Activated T-helper 1 cell treated with anti-CD3 and anti-CD28 coated beads, Interleukin-2, amount 50 U/mL, for 16 hours (primary cell): ENCODE measurements around the gene CHRM2.
"Not testable (repeated sequence)": the region's sequence is repeated elsewhere in the genome, so short reads cannot be mapped to it uniquely, and the experiment has no call there.

Experiments used
- DNase-seq, 2 donors: peaks; one replicate each; pipeline ENCODE4 v3.0.0-alpha.2; 2020; ENCODE audit warnings: low read depth in 1 of 2, low spot score in 1 of 2

CHRM2 gene

DNA sequence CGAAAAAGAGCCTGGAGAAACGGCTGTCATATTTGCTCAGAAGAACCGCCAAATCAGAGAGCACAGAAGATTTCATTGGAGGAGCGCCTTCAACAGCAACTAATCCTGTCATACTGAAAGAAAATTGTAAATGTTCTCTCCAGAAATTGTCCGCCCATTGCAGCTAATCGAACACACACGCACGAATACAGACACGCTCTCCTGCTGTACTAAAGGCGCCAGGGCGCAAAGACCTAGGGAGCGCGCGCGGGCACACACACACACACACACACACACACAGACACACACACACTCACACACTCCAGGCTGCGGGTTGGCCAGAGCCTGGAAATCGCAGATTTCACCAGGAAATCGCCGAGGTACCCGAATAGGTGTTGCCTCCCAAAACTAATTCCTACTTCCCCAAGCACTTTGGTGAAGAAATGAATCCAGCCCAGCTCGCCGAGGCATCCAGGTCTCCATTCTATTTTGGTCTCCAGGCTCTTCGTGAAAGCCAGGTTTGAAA lies at the start of gene CHRM2:
Gene CHRM2, plus strand, starts transcription at position 157 of the 505 bp plus-strand sequence. CDS start 146,214 bp downstream, outside the sequence.
- DNase-seq = no peak

DNA sequence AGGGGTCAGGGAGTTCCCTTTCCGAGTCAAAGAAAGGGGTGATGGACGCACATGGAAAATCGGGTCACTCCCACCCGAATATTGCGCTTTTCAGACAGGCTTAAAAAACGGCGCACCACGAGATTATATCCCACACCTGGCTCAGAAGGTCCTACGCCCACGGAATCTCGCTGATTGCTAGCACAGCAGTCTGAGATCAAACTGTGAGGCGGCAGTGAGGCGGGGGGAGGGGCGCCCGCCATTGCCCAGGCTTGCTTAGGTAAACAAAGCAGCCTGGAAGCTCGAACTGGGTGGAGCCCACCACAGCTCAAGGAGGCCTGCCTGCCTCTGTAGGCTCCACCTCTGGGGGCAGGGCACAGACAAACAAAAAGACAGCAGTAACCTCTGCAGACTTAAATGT lies 37.1 kb upstream of the CHRM2 start:
- DNase-seq = not testable (repeated sequence)

DNA sequence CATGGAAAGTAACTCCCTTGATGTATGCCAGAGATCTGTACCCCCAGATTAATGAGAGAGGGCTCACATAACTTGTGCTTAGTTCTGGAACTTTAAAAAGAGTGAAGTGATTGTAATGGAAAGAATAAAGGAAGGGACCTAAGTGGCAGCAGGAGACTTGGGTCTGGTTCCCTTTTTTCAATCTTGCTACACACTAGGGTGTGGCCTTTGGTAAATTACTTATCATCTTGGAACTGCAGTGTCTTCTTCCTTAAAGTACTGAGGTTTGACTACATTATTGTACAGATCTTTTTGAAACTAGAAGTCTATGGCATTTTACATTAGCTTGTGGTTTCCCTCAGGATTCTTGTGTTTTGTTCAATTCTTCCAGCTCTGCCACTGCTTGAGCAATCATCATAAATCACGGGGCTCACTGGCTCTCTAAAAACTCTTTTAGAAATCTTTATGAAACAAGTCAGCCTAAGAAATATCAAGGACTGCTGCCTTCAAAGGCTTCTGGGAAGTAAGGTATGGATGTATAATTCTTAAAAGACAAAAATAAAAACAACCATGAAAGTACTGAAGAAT lies 22.5 kb upstream of the CHRM2 start:
- DNase-seq = no peak

DNA sequence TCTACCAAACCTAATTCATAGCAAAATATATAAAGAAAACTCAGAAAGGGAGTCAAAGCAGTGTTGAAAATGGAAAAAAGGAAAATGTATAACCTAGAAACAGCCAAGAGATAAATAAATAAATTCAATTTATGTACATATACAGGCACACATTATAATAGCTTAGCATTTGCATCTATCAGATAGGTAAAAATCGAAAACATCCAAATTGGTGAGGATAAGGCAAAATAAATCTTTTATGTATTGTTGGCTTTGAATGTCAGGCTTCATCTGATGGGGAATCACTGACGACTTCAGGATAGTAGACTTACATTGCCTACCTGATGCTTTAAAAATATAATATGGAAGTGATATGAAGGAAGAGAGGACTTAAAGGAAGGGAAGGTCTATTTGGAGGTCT lies 20.6 kb upstream of the CHRM2 start:
- no peak for DNase-seq

DNA sequence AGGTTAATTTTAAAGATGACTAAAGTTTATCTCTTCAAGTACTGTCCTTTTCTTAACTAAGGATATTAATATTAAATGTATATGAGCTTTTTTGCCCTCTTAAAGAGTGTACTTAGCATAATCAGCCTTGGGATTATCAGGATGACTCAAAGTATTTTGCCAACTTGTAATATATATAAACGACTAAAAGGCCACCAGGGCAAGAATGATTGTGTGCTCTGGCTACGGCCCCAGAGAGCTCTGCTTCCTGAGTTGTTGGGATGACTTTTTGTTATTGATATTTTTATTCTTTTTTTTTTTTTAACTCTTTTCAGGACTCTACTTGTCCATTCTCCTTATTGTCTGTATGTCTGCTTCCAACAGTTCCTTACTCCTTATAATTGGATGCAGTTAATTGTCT lies 14.8 kb upstream of the CHRM2 start:
- DNase-seq = no peak

DNA sequence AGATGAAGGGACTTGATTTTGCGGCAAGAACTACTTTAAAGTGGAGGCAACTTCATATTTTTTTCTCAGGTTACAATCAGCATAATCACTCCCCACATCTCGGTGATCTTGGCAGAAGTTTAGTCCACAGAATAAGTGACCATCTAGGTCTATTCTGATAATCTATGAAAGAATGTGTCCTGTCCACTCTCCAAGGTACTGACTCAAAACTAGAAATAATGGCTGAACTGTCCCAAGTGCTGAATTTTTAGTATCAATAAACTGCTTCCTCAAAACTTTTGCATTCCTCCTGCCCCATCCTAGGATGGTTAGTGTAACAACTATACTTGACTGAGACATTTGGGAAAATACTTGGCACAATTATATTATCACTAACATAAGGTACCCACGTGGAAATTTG lies 10.9 kb upstream of the CHRM2 start:
- DNase-seq = no peak

DNA sequence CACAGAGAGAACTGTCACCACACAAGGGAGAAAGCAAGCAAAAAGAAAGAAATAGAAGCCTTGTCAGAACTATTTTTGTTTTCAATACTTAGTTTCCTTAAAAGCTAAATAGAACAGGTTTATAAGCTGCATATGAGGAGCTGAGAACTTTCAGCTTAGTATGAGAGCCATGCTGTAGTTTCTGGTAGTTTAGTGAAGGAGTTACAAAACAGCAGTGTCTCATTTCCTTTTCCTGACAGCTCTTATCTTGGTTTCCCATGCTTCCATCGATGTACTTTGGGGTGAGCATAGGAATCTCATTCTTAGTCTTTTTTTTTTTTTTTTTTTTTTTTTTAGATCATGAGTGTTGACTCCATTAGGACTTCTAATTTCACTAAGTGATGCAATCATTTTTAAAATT lies 8.6 kb upstream of the CHRM2 start:
- DNase-seq = no peak

DNA sequence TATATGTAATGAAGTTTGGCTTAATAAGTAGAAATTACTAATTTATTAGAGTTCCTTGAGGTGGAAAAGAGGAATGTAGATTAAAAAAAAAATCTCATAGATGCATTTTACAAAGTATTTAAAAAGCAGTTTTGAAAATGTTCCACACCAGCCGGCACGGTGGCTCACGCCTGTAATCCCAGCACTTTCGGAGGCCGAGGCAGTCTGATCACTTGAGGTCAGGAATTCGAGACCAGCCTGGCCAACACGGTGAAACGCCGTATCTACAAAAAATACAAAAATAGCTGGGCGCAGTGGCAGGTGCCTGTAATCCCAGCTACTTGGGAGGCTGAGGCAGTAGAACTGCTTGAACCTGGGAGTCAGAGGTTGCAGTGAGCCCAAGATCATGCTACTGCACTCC lies 3.2 kb upstream of the CHRM2 start:
- DNase-seq = no peak

DNA sequence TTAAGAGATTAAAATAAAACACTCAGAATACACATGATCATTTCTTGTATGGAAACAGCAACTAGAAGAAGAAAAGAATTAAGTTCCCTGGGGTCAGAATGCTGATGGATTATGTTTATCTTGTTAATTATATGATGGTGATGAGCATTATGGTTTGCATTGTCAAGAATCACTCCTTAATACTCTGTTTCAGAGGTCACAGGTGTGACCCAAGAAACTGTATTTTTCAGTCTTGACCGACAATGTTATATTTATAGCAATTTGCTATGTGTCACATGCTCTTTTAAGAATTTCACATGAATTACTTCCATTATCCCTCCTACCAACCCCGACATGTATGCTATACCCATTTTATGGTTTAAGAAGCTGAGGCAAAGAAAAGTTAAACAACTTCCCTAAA lies 2.7 kb upstream of the CHRM2 start:
- DNase-seq = no peak

DNA sequence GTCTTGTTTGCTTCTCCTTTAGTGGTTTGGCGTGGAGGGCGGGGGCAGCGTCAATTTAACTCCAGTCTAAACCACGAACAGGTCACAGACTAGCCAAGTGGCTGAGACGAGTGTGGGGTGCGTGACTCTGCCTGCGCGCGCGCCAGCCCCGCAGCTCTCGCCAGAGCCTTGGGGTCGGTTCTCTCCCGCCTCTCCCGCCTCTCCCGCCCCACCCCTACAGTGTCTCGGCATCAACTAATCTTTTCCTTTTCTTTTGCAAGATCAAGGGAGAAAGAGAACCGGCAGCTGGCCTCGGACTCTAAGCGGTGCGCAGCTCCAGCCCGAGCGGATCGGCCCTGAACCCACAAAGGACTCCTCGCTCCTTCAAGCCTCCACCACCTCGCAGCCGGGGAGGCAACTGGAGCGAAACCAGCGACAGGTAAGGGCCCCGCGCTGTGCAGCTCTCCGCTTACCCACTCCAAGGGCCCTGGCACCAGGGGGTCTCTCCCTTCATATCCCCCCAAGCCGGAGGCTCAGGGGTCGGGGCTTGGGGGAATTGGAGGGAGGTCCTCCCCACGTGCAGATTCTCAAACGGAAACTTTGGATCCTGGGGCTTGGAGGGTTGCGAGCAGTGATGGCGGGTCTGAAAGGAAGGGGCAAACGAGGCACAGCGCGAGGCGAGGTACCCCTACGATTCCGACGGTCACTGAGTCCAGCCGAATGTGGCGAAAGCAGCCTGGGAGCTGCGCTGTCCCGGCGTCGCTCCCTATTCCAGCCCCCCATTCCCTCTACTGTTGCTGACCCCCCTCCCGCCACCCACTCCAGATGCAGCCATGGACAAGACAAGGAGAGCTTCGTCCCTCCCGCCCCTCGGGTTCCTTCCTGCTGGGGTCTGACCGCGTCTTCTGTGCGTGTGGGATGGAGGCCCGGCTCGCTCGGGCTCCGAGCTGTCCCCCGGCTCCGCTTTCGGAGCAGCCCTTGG lies 829 bp downstream of the CHRM2 start:
- no peak for DNase-seq

DNA sequence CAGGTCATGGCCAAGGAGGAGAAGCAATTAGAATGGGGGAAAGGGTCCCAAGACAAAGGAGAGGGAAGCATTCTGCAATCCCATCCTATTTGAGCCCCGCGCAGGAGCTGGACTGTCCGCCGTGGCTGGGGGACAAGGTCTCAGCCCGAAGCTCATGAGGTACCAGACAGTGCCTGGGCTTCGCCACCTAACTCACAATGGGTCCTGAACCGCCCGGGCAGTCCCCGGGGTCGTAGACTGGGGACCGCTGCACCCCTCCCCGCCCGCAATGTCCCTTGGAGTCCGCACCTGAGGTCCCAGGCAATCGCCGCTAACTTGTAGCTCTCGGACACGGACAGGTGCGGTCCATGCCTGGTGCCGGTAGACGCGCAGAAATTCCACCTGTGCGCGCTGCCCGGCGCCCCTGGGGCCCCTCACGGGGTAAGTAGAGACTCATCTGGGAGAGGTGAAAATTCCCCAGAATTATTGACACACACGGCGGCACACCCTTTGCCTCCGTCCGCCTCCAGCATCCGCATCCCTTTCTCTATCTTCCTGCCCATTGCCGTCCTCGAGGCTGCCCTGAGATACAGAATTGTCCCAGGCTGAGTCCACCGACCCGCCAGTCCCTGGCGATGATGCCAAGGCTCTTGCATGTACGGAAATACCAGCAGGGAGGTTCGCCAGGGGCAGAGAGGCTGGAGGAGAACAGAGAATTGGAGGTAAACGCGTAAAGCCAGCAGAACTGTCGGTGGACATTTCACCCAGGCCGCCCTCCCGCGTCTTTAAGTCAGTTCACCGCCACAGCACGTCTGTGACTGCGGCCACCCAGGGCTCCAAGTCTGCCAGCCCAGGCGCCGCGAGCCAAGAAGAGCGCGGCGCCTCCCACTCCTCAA lies 1.8 kb downstream of the CHRM2 start:
- DNase-seq = no peak

DNA sequence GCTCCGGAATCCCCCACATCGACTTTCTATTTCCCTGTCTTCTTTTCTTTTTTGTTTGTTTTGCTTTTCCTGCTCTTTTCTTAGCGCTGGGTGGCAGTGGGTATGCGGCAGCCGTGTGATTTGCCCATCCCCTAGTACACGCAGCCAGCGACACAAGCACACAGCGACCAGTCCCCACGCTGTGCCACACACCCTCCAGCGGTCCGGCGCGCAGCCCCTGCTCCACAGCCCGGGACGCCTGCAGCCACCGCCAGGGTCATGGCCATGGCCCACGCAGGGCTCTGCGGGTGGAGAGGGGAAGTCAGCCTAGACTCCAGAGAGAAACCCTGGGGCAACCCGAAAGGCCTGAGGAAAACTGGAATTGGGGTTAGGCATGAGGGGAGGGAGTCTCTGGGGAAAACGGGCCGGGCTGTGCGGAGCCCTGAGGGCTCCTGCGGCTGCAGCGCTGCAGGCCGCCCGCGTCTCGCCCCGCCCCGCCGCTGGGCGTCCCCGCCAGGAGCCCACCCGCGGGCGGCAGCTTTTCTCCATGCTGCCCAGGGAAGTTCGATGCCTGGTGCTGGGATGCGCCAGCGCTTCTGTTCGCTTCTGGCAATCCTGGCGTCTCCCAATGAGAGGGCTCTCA lies 2.5 kb downstream of the CHRM2 start:
- no peak for DNase-seq

DNA sequence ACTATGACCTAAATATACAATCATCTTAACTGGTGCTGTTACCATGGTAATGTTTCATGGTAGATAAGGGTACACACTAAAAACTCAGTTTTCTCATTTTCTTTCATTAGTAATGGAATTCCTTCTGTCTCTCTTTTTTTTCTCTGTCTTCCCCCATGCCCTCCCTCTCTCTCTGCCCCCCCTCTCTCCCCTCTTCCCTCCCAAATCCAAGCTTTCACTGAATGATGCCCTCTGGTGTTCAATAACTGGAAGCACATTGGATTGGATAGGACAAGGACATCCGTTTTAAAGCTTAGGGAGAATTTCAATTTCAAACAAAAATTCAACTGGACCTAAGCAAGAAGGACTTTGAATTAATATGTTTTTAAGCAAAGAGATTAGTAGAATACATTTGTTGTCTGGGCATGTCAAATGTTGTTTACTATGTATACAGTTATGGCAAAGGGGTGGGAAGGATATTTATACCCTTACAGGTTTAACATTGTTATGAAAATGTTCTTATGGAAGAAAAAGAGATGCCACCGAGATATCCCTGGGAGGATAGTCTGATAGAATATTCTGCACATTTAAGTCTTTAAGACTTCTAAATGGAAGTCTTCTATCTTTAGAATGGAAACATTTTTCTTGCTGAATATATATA lies 6.1 kb downstream of the CHRM2 start:
- no peak for DNase-seq

DNA sequence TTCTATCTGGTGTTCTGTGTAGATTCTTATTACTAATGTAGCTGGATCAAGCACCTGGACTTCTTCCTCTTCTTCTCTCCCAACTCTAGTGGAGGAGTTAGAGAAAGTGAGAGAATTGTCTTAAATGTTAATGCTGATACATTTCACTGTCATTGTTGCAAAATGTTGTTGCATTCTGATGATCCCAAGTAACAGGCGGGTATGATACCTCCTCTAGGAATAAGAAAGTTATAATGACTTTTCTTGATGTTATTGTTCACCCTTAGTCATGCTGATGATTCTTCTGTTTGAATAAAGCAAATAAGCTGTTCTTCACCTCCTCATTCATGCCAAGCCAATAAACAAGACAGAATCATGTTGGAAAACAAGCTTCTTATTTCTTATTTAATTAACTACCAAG lies 9.1 kb downstream of the CHRM2 start:
- DNase-seq = no peak

DNA sequence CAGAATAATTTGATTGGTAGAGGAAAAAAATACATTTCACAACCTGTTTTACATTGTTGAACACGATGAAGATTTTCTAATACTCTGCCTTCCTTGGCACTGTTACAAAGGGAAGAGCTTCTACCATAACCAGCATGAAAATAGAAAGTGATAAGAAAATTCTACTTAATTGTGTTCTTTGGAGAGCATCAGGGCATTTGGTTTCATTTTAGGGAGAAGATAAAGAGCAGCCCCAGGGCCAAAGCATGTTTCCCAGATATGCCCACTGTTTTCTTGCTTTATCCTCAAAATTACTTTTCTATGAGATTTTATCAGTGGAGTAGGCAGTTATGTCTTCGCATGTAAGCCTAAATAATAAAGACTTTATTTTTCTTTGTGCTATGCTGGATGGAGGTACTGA lies 9.5 kb downstream of the CHRM2 start:
- DNase-seq = no peak

DNA sequence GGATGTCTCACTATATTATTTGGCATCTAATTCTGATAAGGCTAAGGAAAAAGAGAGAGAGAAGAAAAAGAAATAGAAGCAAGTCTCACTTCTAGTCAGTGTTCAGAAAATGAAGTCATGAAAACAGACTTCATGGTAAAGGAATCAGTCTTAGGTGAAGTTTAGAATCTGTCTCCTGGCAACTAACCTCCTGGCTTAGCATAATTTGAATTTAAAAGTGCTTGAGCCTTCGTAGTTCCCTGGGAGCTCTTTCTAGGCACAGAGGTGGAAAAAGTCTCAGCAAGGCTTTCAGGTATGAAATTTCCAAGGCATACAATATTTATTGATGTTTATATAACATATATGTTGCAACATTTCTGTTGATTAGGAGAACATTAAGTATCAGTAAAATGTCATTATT lies 10.4 kb downstream of the CHRM2 start:
- no peak for DNase-seq

DNA sequence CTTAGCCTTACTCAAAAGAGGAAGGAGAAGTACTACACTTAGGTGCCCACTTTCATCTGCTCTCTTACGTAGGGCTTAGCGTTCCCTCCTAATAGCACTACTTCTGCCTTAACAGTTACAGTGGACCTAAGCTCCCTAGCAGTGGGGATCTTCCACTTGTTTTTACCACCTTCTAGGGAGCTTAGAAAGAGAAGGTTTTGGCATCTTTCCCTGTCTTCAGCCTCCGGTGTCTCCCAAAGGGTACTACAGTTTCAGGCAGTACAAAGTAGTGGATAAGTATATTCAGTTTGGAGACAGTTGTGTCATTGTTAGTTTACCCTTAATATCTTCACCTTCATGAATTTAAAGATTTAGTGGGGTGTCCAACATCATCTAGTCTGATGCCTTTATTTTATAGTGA lies 14.6 kb downstream of the CHRM2 start:
- DNase-seq = no peak

DNA sequence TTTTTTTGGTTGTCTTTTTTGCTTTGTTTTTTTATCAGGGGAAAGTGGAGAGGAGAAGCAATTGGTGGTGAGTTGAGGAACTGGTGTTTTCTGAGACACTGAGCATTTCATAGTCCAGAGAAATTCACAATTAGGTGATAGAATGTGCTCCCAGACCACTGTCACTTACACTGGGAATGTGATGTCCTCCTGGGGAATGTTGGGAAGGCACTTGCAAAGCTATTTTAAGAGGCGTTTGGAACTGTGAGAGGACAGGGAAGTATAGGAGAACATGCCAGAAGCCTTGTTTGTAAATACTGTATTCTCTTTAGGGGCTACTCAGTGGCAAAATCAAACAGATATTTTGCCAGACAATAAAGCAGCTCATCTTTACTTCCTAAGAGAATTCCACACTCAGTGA lies 16.0 kb downstream of the CHRM2 start:
- no peak for DNase-seq

DNA sequence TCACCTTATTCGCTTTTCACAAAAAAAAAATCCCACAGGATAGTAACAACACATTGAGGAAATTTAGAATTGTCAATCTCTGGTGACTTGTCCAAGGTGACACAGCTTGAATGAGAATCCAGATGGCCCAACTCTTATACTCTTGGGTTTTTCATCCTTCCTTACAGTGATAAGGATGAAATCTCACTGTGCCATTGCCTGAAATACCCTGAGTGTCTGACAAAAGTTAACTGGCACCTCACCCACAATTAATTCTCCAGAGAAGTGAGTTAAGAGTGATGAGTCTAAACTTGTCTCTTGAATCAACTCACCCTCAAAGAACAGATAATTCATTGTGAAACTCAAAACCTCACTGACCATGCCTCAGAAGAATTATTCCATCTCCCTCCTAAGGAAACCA lies 18.9 kb downstream of the CHRM2 start:
- DNase-seq = no peak

DNA sequence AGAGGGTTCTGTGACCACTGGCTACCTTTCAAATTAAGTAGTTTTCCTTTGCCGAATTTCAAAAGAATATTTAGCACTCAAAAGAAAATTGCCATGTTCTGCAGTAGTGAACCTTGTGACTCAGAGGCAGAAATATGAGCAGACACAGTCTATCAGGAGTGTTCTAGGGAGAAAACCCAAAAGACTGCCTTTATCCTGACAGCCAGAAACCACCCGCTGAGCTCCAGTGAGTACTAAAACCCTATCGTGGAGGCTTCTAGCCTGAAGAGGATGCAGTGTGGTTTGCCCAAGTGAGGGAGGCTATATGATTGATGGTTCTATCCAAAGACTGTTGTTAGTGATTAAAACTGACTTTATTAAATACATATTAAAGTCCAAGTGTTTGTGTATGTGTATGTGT lies 21.9 kb downstream of the CHRM2 start:
- DNase-seq = no peak

DNA sequence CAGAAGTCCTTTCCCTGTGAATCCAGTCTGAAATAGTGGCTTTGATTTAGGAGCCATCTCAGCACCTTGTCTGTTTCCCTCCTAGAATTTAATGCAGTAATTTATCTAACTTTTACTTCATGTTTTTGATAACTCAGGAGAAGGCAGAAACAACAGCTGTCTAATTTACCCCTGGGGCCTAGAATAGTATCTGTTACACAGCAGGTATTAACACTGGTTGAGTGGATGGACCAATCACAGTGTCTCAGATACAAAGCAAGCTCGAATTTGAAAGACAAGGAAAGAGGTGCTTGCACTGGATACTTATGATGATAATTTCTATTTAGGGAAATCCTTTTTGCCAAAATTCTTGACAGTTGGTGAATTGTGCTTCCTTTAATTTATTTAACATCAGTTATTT lies 23.4 kb downstream of the CHRM2 start:
- DNase-seq = no peak
